Smooth muscle cell (in vitro differentiated cells): ENCODE data around the gene ZFR. TPM values are rescaled to one million over a fixed set of nuclear protein-coding genes. Genes with fewer than 3 reads are reported as not detected.
A peak's percentile ranks its signal among the peaks of the same experiment; 100 is the strongest.
"Not testable (repeated sequence)": the region's sequence is repeated elsewhere in the genome, so short reads cannot be mapped to it uniquely, and the experiment has no call there.

Source experiments
- DNase-seq: peaks from one replicate; lab custom pipeline; 2025; ENCODE audit not compliant: unreplicated experiment; lab: John Stamatoyannopoulos, UW
- H2AFZ ChIP-seq: fragments of 200-600 bp; sonication (generic); 2 replicates; pipeline ENCODE4 v1.6.0; 2016; ENCODE audit warnings: antibody characterized with exemption, low read depth, mild to moderate bottlenecking
- H3F3A ChIP-seq: fragments of 200-600 bp; sonication (generic); 2 replicates; pipeline ENCODE4 v1.6.0; 2017; ENCODE audit warnings: antibody characterized with exemption, low read depth
- H3K27ac ChIP-seq: fragments of 200-600 bp; sonication (generic); 2 replicates; pipeline ENCODE4 v1.5.1; 2016; ENCODE audit warnings: low read depth, mild to moderate bottlenecking
- H3K27me3 ChIP-seq: fragments of 200-600 bp; sonication (generic); 2 replicates; pipeline ENCODE4 v1.6.1; 2016; ENCODE audit warnings: low read depth, mild to moderate bottlenecking
- H3K36me3 ChIP-seq: fragments of 200-600 bp; sonication (generic); 2 replicates; pipeline ENCODE4 v1.5.1; 2016; ENCODE audit warnings: low read depth
- H3K4me1 ChIP-seq: fragments of 200-600 bp; sonication (generic); 2 replicates; pipeline ENCODE4 v1.5.1; 2016; ENCODE audit warnings: low read depth
- H3K4me2 ChIP-seq: fragments of 200-600 bp; sonication (generic); 2 replicates; pipeline ENCODE4 v1.6.0; 2016; ENCODE audit warnings: mild to moderate bottlenecking
- H3K4me3 ChIP-seq: fragments of 200-600 bp; sonication (generic); 2 replicates; pipeline ENCODE4 v1.5.1; 2016; ENCODE audit warnings: mild to moderate bottlenecking
- H3K79me2 ChIP-seq: fragments of 200-600 bp; sonication (generic); 2 replicates; pipeline ENCODE4 v1.6.0; 2016; ENCODE audit warnings: low read depth, mild to moderate bottlenecking
- H3K9ac ChIP-seq: fragments of 200-600 bp; sonication (generic); 2 replicates; pipeline ENCODE4 v1.6.0; 2016; ENCODE audit warnings: low read depth
- H3K9me3 ChIP-seq: fragments of 200-600 bp; sonication (generic); replicated peaks from 2 replicates; pipeline ENCODE4 v1.5.1; 2016; ENCODE audit warnings: low read depth
- H4K20me1 ChIP-seq: fragments of 200-600 bp; sonication (generic); 2 replicates; pipeline ENCODE4 v1.6.0; 2016; ENCODE audit warnings: low read depth
- CTCF ChIP-seq: fragments of 200-600 bp; sonication (generic); IDR thresholded peaks from 2 replicates; pipeline ENCODE4 v1.5.1; 2017; ENCODE audit warnings: borderline replicate concordance, mild to moderate bottlenecking, antibody characterized with exemption; ENCODE audit not compliant: insufficient read depth, poor library complexity, severe bottlenecking
- WGBS: methylation state at CpG from one replicate; pipeline ENCODE4 v1.1.7; 2016; ENCODE audit warnings: low lambda C conversion rate; 5-methylcytosine and 5-hydroxymethylcytosine counted together
- polyA plus RNA-seq: library from polyadenylated mRNA; unstranded; fragments of >200 nt; fragmentation: Nextera tagmentation; extraction: Ambion mirVana; gene quantifications from 2 replicates; pipeline ENCODE4 v1.2.1, GENCODE V29; 2016
- total RNA-seq: library from RNA; depleted of rRNA; stranded (reverse); fragments of >200 nt; gene quantifications from 2 replicates; pipeline ENCODE4 v1.2.3, GENCODE V29; 2014

ZFR gene
- total and polyA plus RNA-seq, 2 experiments from 2014 or later: 54.9 to 80.2 TPM

- Histone ChIP-seq H3K4me3 (no peak overlapping the region), H2AFZ (no peak overlapping the region), H3F3A (no peaks in the 10 kb centered on the region), H3K9ac (no peak overlapping the region), H3K4me1 (peaks cover 11% of the 10 kb centered on the region), H3K9me3 (no peaks in the 10 kb centered on the region), H4K20me1 (peaks cover 18% of the 10 kb centered on the region), H3K79me2 (peaks cover 23% of the 10 kb centered on the region), H3K27me3 (no peaks in the 10 kb centered on the region), H3K4me2 (no peak overlapping the region), H3K36me3 (no peaks in the 10 kb centered on the region), H3K27ac (no peak overlapping the region)
- TF ChIP-seq CTCF: no peak
- no peak for DNase-seq
- 93% methylated on average over 5 of the region's 5 CpGs for WGBS
These were observed 129.9 kb downstream of the ZFR start for GRCh38 chr5:32314658-32315057.

- 86% methylated on average over 10 of the region's 10 CpGs for WGBS
- not testable (repeated sequence) for H3K9ac ChIP-seq, H3K4me2 ChIP-seq, H3F3A ChIP-seq, H3K9me3 ChIP-seq, H3K4me3 ChIP-seq, DNase-seq, H3K36me3 ChIP-seq, H3K27me3 ChIP-seq, H3K27ac ChIP-seq, H2AFZ ChIP-seq
- peaks cover 18% of the 10 kb centered on the region for H4K20me1 ChIP-seq
- peaks cover 27% of the 10 kb centered on the region for H3K79me2 ChIP-seq
- peaks cover 11% of the 10 kb centered on the region for H3K4me1 ChIP-seq
These were observed 130.4 kb downstream of the ZFR start for GRCh38 chr5:32314152-32314488.

- TF ChIP-seq CTCF: no peak
- peak within 1 kb of the TSS; percentile 97 for H3K4me2 ChIP-seq
- peaks cover 31% of the 10 kb centered on the region for H4K20me1 ChIP-seq
- DNase-seq: peak; percentile 95
- peak within 1 kb of the TSS; percentile 80 for H3K9ac ChIP-seq
- no peaks in the 10 kb centered on the region for H3K9me3 ChIP-seq
- peaks cover 40% of the 10 kb centered on the region for H3K79me2 ChIP-seq
- H3K4me3 ChIP-seq: peak within 1 kb of the TSS; percentile 79
- H3K27me3 ChIP-seq: no peaks in the 10 kb centered on the region
- H3K4me1 ChIP-seq: peaks cover 11% of the 10 kb centered on the region
- peak within 1 kb of the TSS; percentile 72 for H3K27ac ChIP-seq
- H3F3A ChIP-seq: no peaks in the 10 kb centered on the region
- peak within 1 kb of the TSS; percentile 90 for H2AFZ ChIP-seq
- H3K36me3 ChIP-seq: no peaks in the 10 kb centered on the region
- WGBS: 2% methylated on average over 34 of the region's 83 CpGs
These were observed 131.8 kb downstream of the ZFR start, which contains the start of gene MTMR12 for GRCh38 chr5:32312595-32313332. MTMR12 (minus strand) TSS chr5:32312939; CDS start chr5:32312838, 101 bp downstream.

GRCh38 chr5:32312197-32312594, 132.3 kb downstream of the ZFR start:
- Histone ChIP-seq H3F3A (no peaks in the 10 kb centered on the region), H3K4me1 (peaks cover 11% of the 10 kb centered on the region), H2AFZ (peak overlapping the region; percentile 90), H3K4me2 (peak overlapping the region; percentile 97), H4K20me1 (peaks cover 36% of the 10 kb centered on the region), H3K27ac (peak overlapping the region; percentile 70), H3K36me3 (no peaks in the 10 kb centered on the region), H3K4me3 (peak overlapping the region; percentile 79), H3K79me2 (peaks cover 46% of the 10 kb centered on the region), H3K27me3 (no peaks in the 10 kb centered on the region), H3K9me3 (no peaks in the 10 kb centered on the region), H3K9ac (peak overlapping the region; percentile 80)
- 0% methylated on average over 34 of the region's 34 CpGs for WGBS
- no peak for TF ChIP-seq CTCF
- DNase-seq: peak; percentile 63
